H1 (cell line): ENCODE measurements around the gene PCDHGA1. TPM values are rescaled to one million over a fixed set of nuclear protein-coding genes. Genes with fewer than 3 reads are reported as not detected.
"Not testable (repeated sequence)": the region's sequence is repeated elsewhere in the genome, so short reads cannot be mapped to it uniquely, and the experiment has no call there.

Experiments
- CTCF ChIA-PET: fragments of 300-600 bp; sonication (Branson Sonifier 250); formaldehyde crosslinking; loops from one replicate; lab custom pipeline; 2021; ENCODE audit not compliant: partially characterized antibody; lab: Charles Lee
- POLR2A ChIA-PET: fragments of 300-600 bp; sonication (Branson Sonifier 250); formaldehyde crosslinking; loops from one replicate; lab custom pipeline; 2021; ENCODE audit warnings: inconsistent platforms; ENCODE audit not compliant: partially characterized antibody; lab: Charles Lee
- DNase-seq, 2 experiments: peaks; one replicate each; pipeline versions ENCODE4 v3.0.0 to v3.0.0-alpha.2; 2010 to 2022; ENCODE audit warnings: low spot score in 2 of 2, low read depth in 1 of 2, mixed read lengths in 1 of 2
- FAIRE-seq: peaks from 2 replicates; lab custom pipeline; 2011; peaks lifted over from hg19 to GRCh38; lab: Jason Lieb, UNC
- H2AFZ ChIP-seq: 2 replicates; pipeline ENCODE4 v1.8.1; 2012; ENCODE audit warnings: low read length, inconsistent platforms
- H2AK5ac ChIP-seq: 2 replicates; pipeline ENCODE4 v1.6.1; 2013; ENCODE audit warnings: low read depth, low read length
- H2BK120ac ChIP-seq: replicated peaks from 2 replicates; pipeline ENCODE3; 2013; ENCODE audit warnings: low read depth, low read length, inconsistent platforms
- H2BK12ac ChIP-seq: 2 replicates; pipeline ENCODE4 v1.6.1; 2013; ENCODE audit warnings: low read depth, low read length
- H2BK15ac ChIP-seq: 2 replicates; pipeline ENCODE4 v1.6.1; 2013; ENCODE audit warnings: low read length
- H2BK20ac ChIP-seq: 2 replicates; pipeline ENCODE4 v1.6.1; 2013; ENCODE audit warnings: low read length
- H2BK5ac ChIP-seq: 2 replicates; pipeline ENCODE4 v1.6.1; 2013; ENCODE audit warnings: low read depth, low read length
- H3K14ac ChIP-seq: 2 replicates; pipeline ENCODE4 v1.6.1; 2013; ENCODE audit warnings: inconsistent platforms; ENCODE audit not compliant: insufficient read length
- H3K18ac ChIP-seq: 2 replicates; pipeline ENCODE4 v1.6.1; 2013; ENCODE audit warnings: low read length; ENCODE audit errors: extremely low read depth
- H3K23ac ChIP-seq: 2 replicates; pipeline ENCODE4 v1.6.1; 2013; ENCODE audit warnings: inconsistent platforms; ENCODE audit not compliant: insufficient read length
- H3K23me2 ChIP-seq: 2 replicates; pipeline ENCODE4 v1.6.1; 2013; ENCODE audit warnings: low read depth, low read length
- H3K27ac ChIP-seq: 2 replicates; pipeline ENCODE4 v1.6.1; 2011; ENCODE audit warnings: low read depth, low read length, inconsistent platforms
- H3K27me3 ChIP-seq, 4 experiments: replicated peaks in 1 of 4; 1 replicate in 1 of 4; 2 replicates in 3 of 4; pipeline versions ENCODE4 v1.6.1 to v1.8.1; 2011 to 2013; ENCODE audit warnings: low read length in 3 of 4, mild to moderate bottlenecking in 3 of 4, inconsistent platforms in 2 of 4, mixed read lengths in 2 of 4, moderate library complexity in 1 of 4; ENCODE audit not compliant: control insufficient read depth in 3 of 4, insufficient read depth in 3 of 4; ENCODE audit errors: extremely low read depth in 1 of 4
- H3K36me3 ChIP-seq, 4 experiments: 2 replicates each; pipeline versions ENCODE4 v1.6.1 to v1.8.1; 2011 to 2013; ENCODE audit warnings: mild to moderate bottlenecking in 4 of 4, low read length in 3 of 4, moderate library complexity in 2 of 4, control low read depth in 1 of 4, inconsistent platforms in 1 of 4; ENCODE audit not compliant: insufficient read depth in 4 of 4, control insufficient read depth in 2 of 4
- H3K4ac ChIP-seq: replicated peaks from 2 replicates; pipeline ENCODE3; 2013; ENCODE audit warnings: low read length, low read depth, mixed read lengths, inconsistent platforms; ENCODE audit not compliant: insufficient read length
- H3K4me1 ChIP-seq, 4 experiments: replicated peaks in 1 of 4; 1 replicate in 1 of 4; 2 replicates in 3 of 4; pipeline versions ENCODE4 v1.6.1 to v1.8.1; 2011 to 2013; ENCODE audit warnings: low read length in 3 of 4, inconsistent platforms in 2 of 4, mixed read lengths in 1 of 4; ENCODE audit not compliant: insufficient read depth in 4 of 4, control insufficient read depth in 3 of 4
- H3K4me2 ChIP-seq, 2 experiments: 2 replicates each; pipeline versions ENCODE4 v1.6.1 to v1.8.1; 2011 to 2013; ENCODE audit warnings: low read depth in 2 of 2, low read length in 2 of 2, control low read depth in 1 of 2, inconsistent platforms in 1 of 2, mild to moderate bottlenecking in 1 of 2; ENCODE audit not compliant: insufficient read depth in 1 of 2
- H3K4me3 ChIP-seq, 4 experiments: fragments of 200-600, 300-600 bp in 1 of 4; sonication (generic), shearing (Covaris generic), sonication (Bioruptor Twin) in 1 of 4; 2 replicates each; pipeline versions ENCODE4 v1.5.1 to v1.8.1; 2011 to 2016; ENCODE audit warnings: low read length in 4 of 4, low read depth in 3 of 4, control low read depth in 2 of 4, inconsistent platforms in 2 of 4, mild to moderate bottlenecking in 2 of 4, mixed read lengths in 1 of 4, moderate library complexity in 1 of 4; ENCODE audit not compliant: insufficient read depth in 2 of 4; ENCODE audit errors: extremely low read depth in 1 of 4
- H3K56ac ChIP-seq: replicated peaks from 2 replicates; pipeline ENCODE3; 2013; ENCODE audit warnings: low read depth, mild to moderate bottlenecking, mixed read lengths, low read length, inconsistent platforms; ENCODE audit not compliant: insufficient read length
- H3K79me1 ChIP-seq: 2 replicates; pipeline ENCODE4 v1.6.1; 2013; ENCODE audit warnings: low read depth, low read length, control low read depth
- H3K79me2 ChIP-seq, 2 experiments: 2 replicates each; pipeline versions ENCODE4 v1.6.1 to v1.8.1; 2012 to 2013; ENCODE audit warnings: low read length in 2 of 2, mild to moderate bottlenecking in 2 of 2, inconsistent platforms in 1 of 2; ENCODE audit not compliant: insufficient read depth in 2 of 2, control insufficient read depth in 1 of 2
- H3K9ac ChIP-seq, 4 experiments: replicated peaks in 1 of 4; 1 replicate in 1 of 4; 2 replicates in 3 of 4; pipeline versions ENCODE4 v1.6.1 to v1.8.1; 2011 to 2013; ENCODE audit warnings: low read depth in 3 of 4, low read length in 3 of 4, control low read depth in 2 of 4, mild to moderate bottlenecking in 2 of 4, moderate library complexity in 2 of 4, inconsistent platforms in 1 of 4; ENCODE audit errors: extremely low read depth in 1 of 4
- H3K9me3 ChIP-seq, 2 experiments: 2 replicates each; pipeline versions ENCODE4 v1.6.1 to v1.8.1; 2012 to 2013; ENCODE audit warnings: mild to moderate bottlenecking in 2 of 2, moderate library complexity in 2 of 2, control low read depth in 1 of 2, inconsistent platforms in 1 of 2, low read depth in 1 of 2, low read length in 1 of 2, mixed read lengths in 1 of 2; ENCODE audit not compliant: insufficient read depth in 2 of 2
- H4K20me1 ChIP-seq, 2 experiments: replicated peaks in 1 of 2; 2 replicates each; pipeline versions ENCODE3 to v1.8.1; 2011 to 2013; ENCODE audit warnings: inconsistent platforms in 2 of 2, low read length in 2 of 2, mild to moderate bottlenecking in 1 of 2; ENCODE audit not compliant: insufficient read depth in 2 of 2, control insufficient read depth in 1 of 2
- H4K5ac ChIP-seq: 2 replicates; pipeline ENCODE4 v1.6.1; 2013; ENCODE audit warnings: low read length, low read depth, mixed read lengths, inconsistent platforms; ENCODE audit not compliant: insufficient read length
- H4K8ac ChIP-seq: 2 replicates; pipeline ENCODE4 v1.8.0; 2013; ENCODE audit warnings: mild to moderate bottlenecking, moderate library complexity, low read length, inconsistent platforms; ENCODE audit not compliant: insufficient read depth; ENCODE audit errors: extremely low read depth
- H4K91ac ChIP-seq: replicated peaks from 2 replicates; pipeline ENCODE3; 2013; ENCODE audit warnings: low read length, mixed read lengths, inconsistent platforms; ENCODE audit not compliant: insufficient read length
- WGBS, 2 experiments: shearing (Covaris generic) in 1 of 2; methylation state at CpG; one replicate each; pipeline versions ENCODE4 v1.1.6 to v1.1.7; 2013 to 2015; ENCODE audit warnings: low lambda C conversion rate in 2 of 2, mixed read lengths in 2 of 2, inconsistent platforms in 1 of 2, low coverage in 1 of 2, missing lambda C conversion rate in 1 of 2; ENCODE audit not compliant: insufficient replicate concordance in 2 of 2, insufficient coverage in 1 of 2, insufficient read length in 1 of 2; ENCODE audit errors: extremely low coverage in 1 of 2, missing lambda C conversion rate in 1 of 2; 5-methylcytosine and 5-hydroxymethylcytosine counted together
- polyA plus RNA-seq, 7 experiments: library from polyadenylated mRNA; depleted of rRNA in 3 of 7; stranded (reverse) in 5 of 7; unstranded in 2 of 7; fragments of >200 nt in 5 of 7; fragments of 200-250 nt in 2 of 7; gene quantifications; 1 replicate in 5 of 7; 2 replicates in 1 of 7; 4 replicates in 1 of 7; pipeline versions ENCODE4 v1.2.1 to v1.2.3, GENCODE V29; 2011 to 2013; ENCODE audit warnings: missing spikeins in 2 of 7, mixed read lengths in 2 of 7
- total RNA-seq: library from RNA; stranded (reverse); fragmentation: NEBNext Ultra II Directional; extraction: Animal tissue kit (Norgen Biotek cat#: 25700); gene quantifications from 2 replicates; pipeline ENCODE4 v1.2.1, GENCODE V29; 2021

Gene PCDHGA1
- total and polyA plus RNA-seq, 2 of the 8 experiments (the other 6 are each of a cell fraction or from before 2014, with no cell fraction given) = 0.57 to 0.89 TPM

GRCh38 chr5:141432308-141432707, 102.0 kb downstream of the PCDHGA1 start:
- DNase-seq, H4K8ac ChIP-seq, H3K79me2 ChIP-seq, H2BK12ac ChIP-seq, H3K27ac ChIP-seq, H3K4me3 ChIP-seq, POLR2A ChIA-PET, H4K20me1 ChIP-seq, H3K18ac ChIP-seq, H2BK15ac ChIP-seq, H3K56ac ChIP-seq, H2AFZ ChIP-seq, H3K4me1 ChIP-seq, H3K23me2 ChIP-seq, H2BK20ac ChIP-seq, H3K79me1 ChIP-seq, H3K27me3 ChIP-seq, H2BK120ac ChIP-seq, H2AK5ac ChIP-seq, H2BK5ac ChIP-seq, H4K91ac ChIP-seq, H4K5ac ChIP-seq, H3K9ac ChIP-seq, H3K23ac ChIP-seq, FAIRE-seq, H3K4ac ChIP-seq, H3K14ac ChIP-seq, H3K4me2 ChIP-seq: not testable (repeated sequence)
- WGBS, 2 experiments = 88% methylated on average over 25 of the region's 38 CpGs; no CpG with 5 or more reads in 1 of the 2 experiments
- peaks cover 0 to 14% (median under 1%) of the 10 kb centered on the region in 4 experiments; a peak in 3 of 8 replicates for H3K36me3 ChIP-seq
- peaks cover 28 to 40% of the 10 kb centered on the region in 2 experiments for H3K9me3 ChIP-seq
- CTCF ChIA-PET = interaction anchor here (1.1 to 7.0 kb wide), 6 partner anchors 13 to 132 kb away, joined by 3 to 67 read pairs (median 10); partner anchors contain the start of genes PCDHGA10, PCDHGA11, PCDHGB6 and PCDHGB7

- not testable (repeated sequence) for FAIRE-seq, H3K4me1 ChIP-seq
- CTCF ChIA-PET = interaction anchor here (1.4 to 7.0 kb wide), 3 partner anchors 13 to 131 kb away, joined by 4 to 67 read pairs (median 16); partner anchors contain the start of genes PCDHGA10, PCDHGA11 and PCDHGB7
Observed at GRCh38 chr5:141432726-141433125, 102.4 kb downstream of the PCDHGA1 start.

More at GRCh38 chr5:141432726-141433125, 102.4 kb downstream of the PCDHGA1 start:
- H4K91ac ChIP-seq, H3K23ac ChIP-seq, H2BK15ac ChIP-seq, H3K23me2 ChIP-seq, H4K8ac ChIP-seq, H3K27ac ChIP-seq, H3K27me3 ChIP-seq, H3K4ac ChIP-seq, H2AK5ac ChIP-seq, H2BK20ac ChIP-seq, H3K14ac ChIP-seq, H4K20me1 ChIP-seq, H2BK12ac ChIP-seq, H2BK120ac ChIP-seq, H3K56ac ChIP-seq, H3K4me2 ChIP-seq, H3K79me1 ChIP-seq, POLR2A ChIA-PET, H4K5ac ChIP-seq, H3K79me2 ChIP-seq, H3K9ac ChIP-seq, H3K4me3 ChIP-seq, DNase-seq, H2BK5ac ChIP-seq, H2AFZ ChIP-seq, H3K18ac ChIP-seq: not testable (repeated sequence)
- Histone ChIP-seq H3K36me3 (peaks cover 0 to 10% (median 0%) of the 10 kb centered on the region in 4 experiments; a peak in 3 of 8 replicates), H3K9me3 (peaks cover 24 to 36% of the 10 kb centered on the region in 2 experiments)
- WGBS, 2 experiments = 91% methylated on average over 19 of the region's 29 CpGs; no CpG with 5 or more reads in 1 of the 2 experiments
